IPS-18a (cell line): Measurements from ENCODE around the gene USP33.
"Not testable (repeated sequence)": the region's sequence is repeated elsewhere in the genome, so short reads cannot be mapped to it uniquely, and the experiment has no call there.

Experiments
- H3K27ac ChIP-seq: one replicate; pipeline ENCODE4 v1.5.1; 2013; ENCODE audit warnings: low read length
- H3K27me3 ChIP-seq: one replicate; pipeline ENCODE4 v1.6.1; 2013; ENCODE audit warnings: mild to moderate bottlenecking, low read length; ENCODE audit not compliant: control insufficient read depth, insufficient read depth
- H3K36me3 ChIP-seq: one replicate; pipeline ENCODE4 v1.6.1; 2013; ENCODE audit warnings: low read depth, low read length; ENCODE audit not compliant: control insufficient read depth
- H3K4me1 ChIP-seq: one replicate; pipeline ENCODE4 v1.6.1; 2013; ENCODE audit warnings: low read depth, low read length; ENCODE audit not compliant: control insufficient read depth
- H3K4me3 ChIP-seq: one replicate; pipeline ENCODE4 v1.5.1; 2013; ENCODE audit warnings: low read length
- H3K9ac ChIP-seq: one replicate; pipeline ENCODE4 v1.6.1; 2013; ENCODE audit warnings: mild to moderate bottlenecking, low read length, moderate library complexity
- H3K9me3 ChIP-seq: one replicate; pipeline ENCODE4 v1.6.1; 2013; ENCODE audit warnings: low read depth, low read length; ENCODE audit not compliant: control insufficient read depth

USP33 gene

DNA sequence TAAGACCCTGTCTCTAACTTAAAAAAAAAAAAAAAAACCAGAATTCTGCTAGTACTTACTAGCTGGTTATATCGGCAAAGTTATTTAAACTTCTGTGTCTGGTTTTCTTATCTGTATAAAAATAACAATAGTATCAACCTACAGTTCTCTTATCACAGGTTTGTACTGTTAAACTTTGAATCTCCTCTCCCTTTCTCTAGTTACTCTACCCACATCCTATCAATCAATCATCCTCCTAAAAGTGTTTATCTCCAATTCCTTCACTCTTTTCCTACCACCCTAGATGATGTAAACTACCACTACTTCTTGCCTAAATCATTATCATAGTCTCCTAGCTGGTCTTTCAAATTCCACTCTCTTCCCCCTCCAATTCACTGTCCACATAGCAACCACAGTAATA, 27.6 kb downstream of the USP33 start:
- Histone ChIP-seq H3K4me1 (no peaks in the 10 kb centered on the region), H3K27me3 (no peaks in the 10 kb centered on the region), H3K36me3 (peaks cover 19% of the 10 kb centered on the region), H3K27ac (no peak overlapping the region), H3K9ac (no peak overlapping the region), H3K9me3 (no peaks in the 10 kb centered on the region), H3K4me3 (no peak overlapping the region)

DNA sequence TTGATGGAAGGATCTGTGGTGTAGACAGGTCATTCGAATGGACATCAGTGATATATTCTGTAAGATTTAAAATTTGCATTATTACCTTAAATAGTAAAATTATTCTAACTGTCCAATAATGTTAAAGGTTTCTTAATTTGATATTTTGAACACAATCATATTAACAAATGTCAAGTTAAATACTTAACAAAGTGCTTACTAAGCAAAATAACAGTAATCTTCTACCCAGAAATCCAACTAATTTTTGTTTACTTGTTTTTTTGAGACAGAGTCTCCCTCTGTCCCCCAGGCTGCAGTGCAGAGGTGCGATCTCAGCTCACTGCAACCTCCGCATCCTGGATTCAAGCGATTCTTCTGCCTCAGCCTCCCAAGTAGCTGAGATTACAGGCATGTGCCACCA, 33.9 kb downstream of the USP33 start:
- Histone ChIP-seq H3K4me3 (no peak overlapping the region), H3K36me3 (peaks cover 60% of the 10 kb centered on the region), H3K9ac (no peak overlapping the region)

DNA sequence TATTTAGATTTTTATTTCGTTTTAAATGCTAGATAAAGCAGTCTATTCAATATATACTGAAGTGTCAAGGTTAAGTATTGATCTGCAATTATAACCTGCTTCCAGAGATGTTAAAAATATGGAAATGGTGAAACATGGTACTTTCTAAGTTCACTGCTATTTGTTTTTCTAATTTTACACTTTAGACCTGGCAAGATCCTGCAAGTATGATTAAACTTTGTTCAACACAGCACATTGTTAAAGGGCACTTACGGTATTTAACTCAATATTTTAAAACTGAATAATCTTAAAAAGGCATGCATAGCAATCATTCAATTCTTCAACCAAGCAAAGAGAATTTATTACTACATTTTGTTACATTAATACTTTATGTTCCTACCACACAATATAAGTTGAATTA, 41.5 kb downstream of the USP33 start:
- H3K4me1 ChIP-seq = no peaks in the 10 kb centered on the region
- H3K9me3 ChIP-seq = no peaks in the 10 kb centered on the region
- H3K27me3 ChIP-seq = no peaks in the 10 kb centered on the region
- H3K4me3 ChIP-seq = no peak overlapping the region
- H3K9ac ChIP-seq = no peak overlapping the region
- peaks cover 43% of the 10 kb centered on the region for H3K36me3 ChIP-seq
- no peak overlapping the region for H3K27ac ChIP-seq

More for the DNA sequence above, 33.9 kb downstream of the USP33 start:
- no peaks in the 10 kb centered on the region for H3K27me3 ChIP-seq
- no peaks in the 10 kb centered on the region for H3K4me1 ChIP-seq
- H3K27ac ChIP-seq = no peak overlapping the region
- H3K9me3 ChIP-seq = no peaks in the 10 kb centered on the region

DNA sequence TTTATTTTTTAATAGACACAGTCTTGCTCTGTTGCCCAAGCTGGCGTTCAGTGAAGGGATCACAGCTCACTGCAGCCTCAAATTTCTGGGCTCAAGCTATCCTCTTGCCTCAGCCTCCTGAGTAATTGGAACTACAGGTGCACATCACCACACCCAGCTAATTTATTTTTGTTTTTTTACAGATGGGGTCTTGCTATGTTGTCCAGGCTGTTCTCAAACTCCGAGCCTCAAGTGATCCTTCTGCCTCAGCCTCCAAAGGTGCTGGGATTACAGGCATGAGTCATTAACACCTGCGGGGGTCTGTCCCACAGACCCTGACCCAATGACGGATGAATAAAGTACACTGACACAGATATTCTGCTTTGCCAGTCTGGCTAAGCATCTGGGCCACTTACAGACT, 43.6 kb downstream of the USP33 start:
- Histone ChIP-seq H3K4me1 (no peaks in the 10 kb centered on the region), H3K9me3 (no peaks in the 10 kb centered on the region), H3K4me3 (no peak overlapping the region), H3K36me3 (peaks cover 34% of the 10 kb centered on the region), H3K27me3 (no peaks in the 10 kb centered on the region), H3K27ac (no peak overlapping the region), H3K9ac (no peak overlapping the region)

DNA sequence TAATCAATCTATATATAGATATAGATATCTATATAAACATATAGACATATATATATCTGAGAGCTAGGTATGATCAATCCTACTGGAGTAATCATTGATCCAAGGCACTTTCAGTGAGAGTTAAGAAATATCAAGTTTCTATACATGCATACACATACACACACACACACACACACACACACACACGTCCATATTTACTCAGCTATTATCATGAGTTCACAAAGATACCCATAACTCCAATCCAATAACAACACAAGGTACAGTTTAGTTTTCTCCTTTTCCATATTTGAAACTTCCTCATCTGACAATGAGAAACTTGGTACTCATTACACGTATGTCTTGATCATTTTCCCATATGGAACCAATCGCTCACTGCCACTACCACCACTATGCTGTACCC, 49.9 kb downstream of the USP33 start:
- no peaks in the 10 kb centered on the region for H3K9me3 ChIP-seq
- no peaks in the 10 kb centered on the region for H3K27me3 ChIP-seq
- no peak overlapping the region for H3K27ac ChIP-seq
- H3K4me3 ChIP-seq = no peak overlapping the region
- no peaks in the 10 kb centered on the region for H3K4me1 ChIP-seq
- no peak overlapping the region for H3K9ac ChIP-seq
- peaks cover 43% of the 10 kb centered on the region for H3K36me3 ChIP-seq

DNA sequence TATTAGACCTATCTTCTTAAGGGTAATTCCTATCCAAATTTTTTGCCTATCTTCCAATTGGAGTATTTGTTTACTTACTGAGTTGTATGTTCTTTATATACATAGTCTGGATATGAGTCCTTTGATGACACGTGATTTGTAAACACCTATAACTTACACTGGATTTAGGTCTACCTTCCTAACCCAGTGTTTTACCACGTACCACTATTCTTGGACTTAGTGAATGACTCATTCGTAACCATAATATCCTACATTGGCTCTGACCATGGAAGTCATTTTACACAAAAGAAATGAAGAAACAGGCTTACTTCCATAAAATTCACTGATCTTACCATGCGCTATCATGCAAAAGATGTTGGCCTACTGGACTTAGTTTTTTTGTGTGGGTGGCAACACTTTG, 53.3 kb downstream of the USP33 start:
- no peak overlapping the region for H3K4me3 ChIP-seq
- no peaks in the 10 kb centered on the region for H3K9me3 ChIP-seq
- no peaks in the 10 kb centered on the region for H3K4me1 ChIP-seq
- no peak overlapping the region for H3K27ac ChIP-seq
- H3K36me3 ChIP-seq = peaks cover 28% of the 10 kb centered on the region
- no peak overlapping the region for H3K9ac ChIP-seq
- H3K27me3 ChIP-seq = no peaks in the 10 kb centered on the region

DNA sequence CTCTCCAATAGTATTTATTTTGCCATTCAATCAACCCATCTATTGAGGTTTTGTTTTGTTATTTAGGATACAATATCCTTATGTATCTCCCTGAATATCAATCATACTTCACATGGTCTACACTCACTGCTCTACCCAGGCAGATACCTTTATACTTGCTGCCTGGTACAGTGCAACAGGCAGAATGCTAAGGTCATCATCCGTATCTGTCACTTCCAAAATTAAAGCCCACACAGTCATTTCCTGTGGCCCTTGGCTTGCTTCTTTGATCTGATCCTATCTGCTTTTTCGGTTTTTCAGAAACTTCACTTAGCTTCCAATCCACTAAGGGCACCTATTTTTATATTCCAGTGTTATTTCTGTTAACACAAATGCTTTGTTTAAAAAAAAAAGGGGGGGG, 54.9 kb downstream of the USP33 start:
- H3K4me3 ChIP-seq = no peak overlapping the region
- peaks cover 16% of the 10 kb centered on the region for H3K36me3 ChIP-seq
- no peaks in the 10 kb centered on the region for H3K4me1 ChIP-seq
- H3K9me3 ChIP-seq = no peaks in the 10 kb centered on the region
- H3K27ac ChIP-seq = no peak overlapping the region
- no peaks in the 10 kb centered on the region for H3K27me3 ChIP-seq
- H3K9ac ChIP-seq = no peak overlapping the region

DNA sequence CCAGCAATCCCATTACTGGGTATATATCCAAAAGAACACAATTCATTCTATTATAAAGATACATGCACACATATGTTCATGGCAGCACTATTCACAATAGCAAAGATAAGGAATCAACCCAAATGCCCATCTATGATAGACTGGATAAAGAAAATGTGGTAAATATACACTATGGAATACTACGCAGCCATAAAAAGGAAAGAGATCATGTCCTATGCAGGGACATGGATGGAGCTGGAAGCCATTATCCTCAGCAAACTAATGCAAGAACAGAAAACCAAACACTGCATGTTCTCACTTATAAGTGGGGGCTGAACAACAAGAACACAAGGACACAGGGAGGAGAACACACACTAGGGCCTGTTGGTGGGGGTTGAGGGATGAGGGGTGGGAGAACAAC, 60.0 kb downstream of the USP33 start:
- H3K4me3 ChIP-seq, H3K4me1 ChIP-seq, H3K27me3 ChIP-seq, H3K9ac ChIP-seq, H3K9me3 ChIP-seq, H3K36me3 ChIP-seq, H3K27ac ChIP-seq: not testable (repeated sequence)

DNA sequence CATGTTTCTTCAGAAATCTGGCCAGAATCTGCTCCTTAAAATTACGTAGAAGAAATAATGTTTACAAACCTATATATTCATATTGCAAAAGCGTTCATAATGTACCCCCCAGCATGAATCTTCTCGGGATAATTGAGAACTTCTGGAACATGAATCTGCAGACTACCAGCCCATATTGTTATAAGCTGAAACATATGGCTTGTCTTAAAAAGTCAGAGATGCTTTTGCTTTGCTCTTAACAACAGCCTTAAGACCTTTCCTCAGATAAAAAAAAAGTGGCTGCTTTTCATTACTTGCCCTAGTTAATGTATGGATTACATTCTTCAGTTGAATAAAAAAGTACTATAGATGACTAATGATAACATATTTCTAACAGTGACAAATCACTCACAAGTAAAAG, 62.2 kb downstream of the USP33 start:
- Histone ChIP-seq H3K9me3 (no peaks in the 10 kb centered on the region), H3K4me1 (no peaks in the 10 kb centered on the region), H3K27me3 (no peaks in the 10 kb centered on the region), H3K27ac (no peak overlapping the region), H3K9ac (no peak overlapping the region), H3K36me3 (no peaks in the 10 kb centered on the region), H3K4me3 (no peak overlapping the region)

DNA sequence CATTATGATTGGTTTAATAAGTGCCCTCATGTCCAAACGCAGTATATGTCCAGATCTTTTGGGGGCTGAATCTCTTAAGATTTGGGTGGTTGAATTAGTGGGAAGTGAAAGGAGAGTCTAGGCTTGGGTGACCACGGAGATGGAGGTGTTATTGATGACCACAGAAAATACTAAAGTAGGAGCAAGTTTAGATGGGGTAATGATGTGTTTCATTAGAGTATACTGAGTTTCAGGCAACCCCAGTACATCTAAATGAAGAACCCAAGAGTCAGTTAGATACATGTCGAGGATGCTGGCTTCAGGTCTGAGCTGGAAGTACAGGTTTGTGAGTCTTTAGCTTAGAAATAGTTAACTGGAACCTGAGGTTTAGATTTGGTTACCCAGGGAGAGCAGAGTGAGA, 70.7 kb downstream of the USP33 start:
- Histone ChIP-seq H3K36me3 (no peaks in the 10 kb centered on the region), H3K9me3 (no peaks in the 10 kb centered on the region), H3K4me1 (no peaks in the 10 kb centered on the region), H3K9ac (no peak overlapping the region), H3K4me3 (no peak overlapping the region), H3K27me3 (no peaks in the 10 kb centered on the region), H3K27ac (no peak overlapping the region)

DNA sequence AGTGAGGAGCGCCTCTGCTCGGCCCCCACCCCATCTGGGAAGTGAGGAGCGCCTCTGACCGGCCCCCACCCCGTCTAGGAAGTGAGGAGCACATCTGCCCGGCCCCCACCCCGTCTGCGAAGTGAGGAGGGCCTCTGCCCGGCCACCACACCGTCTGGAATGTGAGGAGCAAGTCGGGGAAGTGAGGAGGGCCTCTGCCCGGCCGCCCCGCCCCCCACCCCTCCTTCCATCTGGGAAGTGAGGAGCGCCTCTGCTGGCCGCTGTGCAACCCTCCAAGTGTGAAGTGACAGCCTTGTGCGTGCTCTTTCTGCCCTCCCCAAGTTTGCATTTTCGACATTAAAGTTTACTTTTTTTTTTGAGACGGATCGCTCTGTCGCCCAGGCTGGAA, 72.1 kb downstream of the USP33 start:
- H3K27me3 ChIP-seq = no peaks in the 10 kb centered on the region
- H3K36me3 ChIP-seq = no peaks in the 10 kb centered on the region
- peak overlapping the region; percentile 24 for H3K27ac ChIP-seq
- no peaks in the 10 kb centered on the region for H3K4me1 ChIP-seq
- peak overlapping the region; percentile 50 for H3K4me3 ChIP-seq
- no peaks in the 10 kb centered on the region for H3K9me3 ChIP-seq
- peak overlapping the region; percentile 32 for H3K9ac ChIP-seq

DNA sequence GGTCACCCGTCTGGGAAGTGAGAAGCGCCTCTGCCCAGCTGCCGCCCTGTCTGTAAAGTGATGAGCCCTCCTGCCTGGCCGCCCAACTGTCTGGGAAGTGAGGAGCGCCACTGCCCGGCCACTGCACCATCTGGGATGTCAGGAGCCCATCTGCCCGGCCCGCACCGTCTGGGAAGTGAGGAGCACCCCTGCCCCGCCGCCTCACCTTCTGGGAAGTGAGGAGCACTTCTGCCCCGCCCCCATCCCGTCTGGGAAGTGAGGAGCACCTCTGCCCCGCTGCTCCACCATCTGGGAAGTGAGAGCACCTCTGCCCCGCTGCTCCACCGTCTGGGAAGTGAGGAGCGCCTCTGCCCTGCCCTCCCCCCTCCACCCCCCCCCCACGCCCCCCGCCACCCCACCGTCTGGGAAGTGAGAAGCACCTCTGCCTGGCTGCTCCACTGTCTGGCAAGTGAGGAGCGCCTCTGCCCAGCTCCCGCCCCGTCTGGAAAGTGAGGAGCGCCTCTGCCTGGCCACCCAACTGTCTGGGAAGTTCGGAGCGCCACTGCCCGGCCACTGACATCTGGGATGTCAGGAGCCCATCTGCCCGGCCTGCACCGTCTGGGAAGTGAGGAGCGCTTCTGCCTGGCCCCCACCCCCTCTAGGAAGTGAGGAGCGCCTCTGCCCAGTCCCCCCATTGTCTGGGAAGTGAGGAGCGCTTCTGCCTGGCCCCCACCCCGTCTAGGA, 72.7 kb downstream of the USP33 start:
- Histone ChIP-seq H3K4me3 (peak overlapping the region; percentile 50), H3K27me3 (no peaks in the 10 kb centered on the region), H3K9ac (peak overlapping the region; percentile 32), H3K36me3 (no peaks in the 10 kb centered on the region), H3K27ac (peak overlapping the region; percentile 24), H3K9me3 (no peaks in the 10 kb centered on the region), H3K4me1 (no peaks in the 10 kb centered on the region)
